Measurements from ENCODE around the gene HERC6. TPM values are rescaled to one million over a fixed set of nuclear protein-coding genes. Genes with fewer than 3 reads are reported as not detected.
A peak's percentile ranks its signal among the peaks of the same experiment; 100 is the strongest.
"Not testable (repeated sequence)": the region's sequence is repeated elsewhere in the genome, so short reads cannot be mapped to it uniquely, and the experiment has no call there.

The HERC6 gene
- total RNA-seq, 2 donors from 2014 or later, result 4.0 to 12.4 TPM

DNA sequence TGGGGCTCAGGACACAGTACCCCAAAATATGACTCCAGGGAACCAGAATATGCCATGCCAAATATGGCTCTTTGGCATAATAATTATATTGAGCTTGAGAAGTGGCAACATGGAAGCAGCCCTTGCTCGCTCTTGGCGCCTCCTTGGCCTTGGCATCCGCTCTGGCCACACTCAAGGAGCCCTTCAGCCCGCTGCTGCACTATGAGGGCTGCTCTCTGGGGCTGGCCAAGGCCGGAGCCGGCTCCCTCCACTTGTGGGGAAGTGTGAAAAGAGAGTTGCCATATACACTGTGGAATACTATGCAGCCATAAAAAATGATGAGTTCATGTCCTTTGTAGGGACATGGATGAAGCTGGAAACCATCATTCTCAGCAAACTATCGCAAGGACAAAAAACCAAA lies 18.4 kb upstream of the HERC6 start:
- no peak for TF ChIP-seq CTCF (IDR thresholded peaks at IDR 0.05)
- DNase-seq (ENCODE audit: low spot score), result no peak
- Histone ChIP-seq H3K4me3 (no peak overlapping the region), H3K27me3 (no peaks in the 10 kb centered on the region), H3K36me3 (no peaks in the 10 kb centered on the region), H3K9me3 (no peaks in the 10 kb centered on the region), H3K27ac (no peak overlapping the region), H3K4me1 (no peaks in the 10 kb centered on the region)

DNA sequence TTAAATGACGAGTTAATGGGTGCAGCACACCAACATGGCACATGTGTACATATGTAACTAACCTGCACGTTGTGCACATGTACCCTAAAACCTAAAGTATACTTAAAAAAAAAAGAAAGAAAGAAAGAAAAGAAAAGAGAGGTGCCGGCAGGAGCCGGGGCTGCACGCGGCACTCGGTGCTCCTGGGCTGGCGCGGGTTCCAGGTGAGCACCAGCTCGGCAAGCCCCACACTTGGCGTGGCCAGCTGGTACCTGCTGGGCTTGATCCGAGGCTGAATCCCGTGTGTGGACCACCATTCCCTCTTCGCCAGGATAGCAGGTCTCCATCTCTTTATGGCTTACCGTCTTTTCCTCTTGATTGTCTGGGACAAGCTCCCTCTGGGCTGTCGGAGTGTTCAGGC lies 17.9 kb upstream of the HERC6 start:
- H3K27ac ChIP-seq, result no peak overlapping the region

DNA sequence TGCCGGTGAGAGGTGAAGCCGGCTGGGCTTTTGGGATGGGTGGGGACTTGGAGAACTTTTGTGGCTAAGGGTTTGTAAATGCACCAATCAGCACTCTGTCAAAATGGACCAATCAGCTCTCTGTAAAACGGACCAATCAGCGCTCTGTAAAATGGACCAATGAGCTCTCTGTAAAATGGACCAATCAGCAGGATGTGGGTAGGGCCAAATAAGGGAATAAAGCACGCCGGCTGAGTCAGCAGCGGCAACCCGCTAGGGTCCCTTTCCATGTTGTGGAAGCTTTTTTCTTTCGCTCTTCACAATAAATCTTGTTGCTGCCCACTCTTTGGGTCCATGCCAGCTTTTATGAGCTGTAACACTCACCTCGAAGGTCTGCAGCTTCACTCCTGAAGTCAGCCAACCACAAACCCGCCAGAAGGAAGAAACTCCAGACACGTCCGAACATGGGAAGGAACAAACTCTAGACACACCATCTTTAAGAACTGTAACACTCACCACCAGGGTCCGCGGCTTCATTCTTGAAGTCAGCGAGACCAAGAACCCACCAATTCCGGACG lies 17.4 kb upstream of the HERC6 start:
- H3K4me3 ChIP-seq; H3K4me1 ChIP-seq; H3K9me3 ChIP-seq; DNase-seq (ENCODE audit: low spot score); H3K36me3 ChIP-seq; H3K27me3 ChIP-seq; H3K27ac ChIP-seq: not testable (repeated sequence)

More for the DNA sequence above, 17.9 kb upstream of the HERC6 start:
- no peaks in the 10 kb centered on the region for H3K9me3 ChIP-seq
- no peaks in the 10 kb centered on the region for H3K36me3 ChIP-seq
- TF ChIP-seq CTCF (IDR thresholded peaks at IDR 0.05), result no peak
- no peaks in the 10 kb centered on the region for H3K27me3 ChIP-seq
- no peak overlapping the region for H3K4me3 ChIP-seq
- no peak for DNase-seq (ENCODE audit: low spot score)
- H3K4me1 ChIP-seq, result no peaks in the 10 kb centered on the region

DNA sequence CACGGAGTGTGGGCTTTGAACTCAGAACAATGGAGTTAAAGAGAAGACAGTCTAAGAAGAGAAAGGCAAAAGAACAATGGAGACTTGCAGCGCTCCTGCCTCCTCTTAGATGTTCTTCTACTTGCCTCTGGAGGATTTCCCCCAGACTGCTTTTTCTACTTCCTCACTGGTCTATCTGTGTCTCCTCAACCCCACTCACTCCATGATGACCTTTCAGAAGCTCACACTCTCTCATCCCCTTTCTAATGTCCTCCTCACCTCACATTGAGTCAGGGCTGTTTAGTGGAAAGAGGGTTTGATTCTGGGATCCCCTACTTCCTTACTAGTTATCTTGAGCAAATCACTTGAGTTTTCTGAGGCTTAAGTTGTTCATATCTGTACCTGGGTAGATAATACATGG lies 12.2 kb upstream of the HERC6 start:
- no peak for TF ChIP-seq CTCF (IDR thresholded peaks at IDR 0.05)
- no peaks in the 10 kb centered on the region for H3K27me3 ChIP-seq
- no peak overlapping the region for H3K27ac ChIP-seq
- no peaks in the 10 kb centered on the region for H3K9me3 ChIP-seq
- no peak for DNase-seq (ENCODE audit: low spot score)
- no peak overlapping the region for H3K4me3 ChIP-seq
- no peaks in the 10 kb centered on the region for H3K36me3 ChIP-seq
- no peaks in the 10 kb centered on the region for H3K4me1 ChIP-seq

GRCh38 chr4:88367826-88368225 lies 10.8 kb upstream of the HERC6 start:
- Histone ChIP-seq H3K36me3 (no peaks in the 10 kb centered on the region), H3K4me1 (no peaks in the 10 kb centered on the region), H3K27ac (no peak overlapping the region), H3K27me3 (no peaks in the 10 kb centered on the region), H3K4me3 (no peak overlapping the region), H3K9me3 (no peaks in the 10 kb centered on the region)
- DNase-seq (ENCODE audit: low spot score), result no peak
- TF ChIP-seq CTCF (IDR thresholded peaks at IDR 0.05), result no peak

GRCh38 chr4:88369180-88369812 lies 9.4 kb upstream of the HERC6 start:
- H3K4me1 ChIP-seq; H3K9me3 ChIP-seq; H3K27ac ChIP-seq; DNase-seq (ENCODE audit: low spot score); H3K27me3 ChIP-seq; H3K36me3 ChIP-seq; H3K4me3 ChIP-seq: not testable (repeated sequence)
- TF ChIP-seq CTCF (IDR thresholded peaks at IDR 0.05), result peak in 1 of 2 donors; percentile 71
